Effector memory CD4-positive, alpha-beta T cell (primary cell): ENCODE results near the gene RIN3.

Source experiments
- DNase-seq, 3 donors: peaks; one replicate each; pipeline ENCODE4 v3.0.0-alpha.2; 2020
- H3K27ac ChIP-seq: 2 replicates; pipeline ENCODE4 v1.7.0; 2013; ENCODE audit warnings: mild to moderate bottlenecking, low read length, moderate library complexity; ENCODE audit not compliant: insufficient read depth, poor library complexity, severe bottlenecking
- H3K27me3 ChIP-seq: replicated peaks from 2 replicates; pipeline ENCODE4 v1.7.0; 2013; ENCODE audit warnings: mild to moderate bottlenecking, low read length; ENCODE audit not compliant: insufficient read depth, control insufficient read depth, poor library complexity, severe bottlenecking
- H3K36me3 ChIP-seq: 2 replicates; pipeline ENCODE4 v1.7.0; 2013; ENCODE audit warnings: mild to moderate bottlenecking, low read length, moderate library complexity; ENCODE audit not compliant: control insufficient read depth, insufficient read depth
- H3K4me1 ChIP-seq: 2 replicates; pipeline ENCODE4 v1.7.0; 2013; ENCODE audit warnings: low read length, mild to moderate bottlenecking; ENCODE audit not compliant: control insufficient read depth, insufficient read depth, poor library complexity, severe bottlenecking
- H3K4me3 ChIP-seq: 2 replicates; pipeline ENCODE4 v1.7.0; 2013; ENCODE audit warnings: low read length, low read depth, mild to moderate bottlenecking; ENCODE audit not compliant: insufficient read depth, poor library complexity, severe bottlenecking
- H3K9me3 ChIP-seq: 2 replicates; pipeline ENCODE4 v1.7.0; 2013; ENCODE audit warnings: mild to moderate bottlenecking, low read length, moderate library complexity; ENCODE audit not compliant: control insufficient read depth

RIN3 gene

GRCh38 chr14:92516966-92517506 lies 3.5 kb downstream of the RIN3 start:
- no peak for DNase-seq
- no peaks in the 10 kb centered on the region for H3K27me3 ChIP-seq
- no peak overlapping the region for H3K27ac ChIP-seq
- no peaks in the 10 kb centered on the region for H3K9me3 ChIP-seq
- H3K36me3 ChIP-seq = no peaks in the 10 kb centered on the region
- H3K4me1 ChIP-seq = peaks cover 7% of the 10 kb centered on the region
- no peak overlapping the region for H3K4me3 ChIP-seq

- H3K36me3 ChIP-seq = no peaks in the 10 kb centered on the region
- peaks cover 6% of the 10 kb centered on the region for H3K4me1 ChIP-seq
- no peak for DNase-seq
- no peaks in the 10 kb centered on the region for H3K9me3 ChIP-seq
- no peak overlapping the region for H3K4me3 ChIP-seq
- no peaks in the 10 kb centered on the region for H3K27me3 ChIP-seq
- H3K27ac ChIP-seq = no peak overlapping the region
These were observed 4.2 kb downstream of the RIN3 start for GRCh38 chr14:92517761-92518160.

GRCh38 chr14:92519246-92520101 lies 5.9 kb downstream of the RIN3 start:
- Histone ChIP-seq H3K36me3 (no peaks in the 10 kb centered on the region), H3K9me3 (no peaks in the 10 kb centered on the region), H3K4me1 (no peaks in the 10 kb centered on the region), H3K27ac (no peak overlapping the region), H3K27me3 (no peaks in the 10 kb centered on the region), H3K4me3 (no peak overlapping the region)
- DNase-seq = no peak

GRCh38 chr14:92520102-92521057 lies 6.8 kb downstream of the RIN3 start:
- Histone ChIP-seq H3K27me3 (no peaks in the 10 kb centered on the region), H3K4me1 (no peaks in the 10 kb centered on the region), H3K36me3 (no peaks in the 10 kb centered on the region), H3K9me3 (no peaks in the 10 kb centered on the region), H3K4me3 (no peak overlapping the region), H3K27ac (no peak overlapping the region)
- DNase-seq = no peak

- Histone ChIP-seq H3K27me3 (no peaks in the 10 kb centered on the region), H3K36me3 (no peaks in the 10 kb centered on the region), H3K4me1 (no peaks in the 10 kb centered on the region), H3K27ac (no peak overlapping the region), H3K9me3 (no peaks in the 10 kb centered on the region), H3K4me3 (no peak overlapping the region)
- no peak for DNase-seq
These were observed 7.5 kb downstream of the RIN3 start for GRCh38 chr14:92521058-92521415.

GRCh38 chr14:92523752-92524151 lies 10.2 kb downstream of the RIN3 start:
- no peak overlapping the region for H3K27ac ChIP-seq
- H3K36me3 ChIP-seq = no peaks in the 10 kb centered on the region
- H3K27me3 ChIP-seq = no peaks in the 10 kb centered on the region
- H3K4me3 ChIP-seq = no peak overlapping the region
- H3K9me3 ChIP-seq = no peaks in the 10 kb centered on the region
- H3K4me1 ChIP-seq = no peaks in the 10 kb centered on the region
- DNase-seq = no peak

GRCh38 chr14:92524602-92525185 lies 11.1 kb downstream of the RIN3 start:
- H3K4me3 ChIP-seq = no peak overlapping the region
- H3K27me3 ChIP-seq = no peaks in the 10 kb centered on the region
- no peaks in the 10 kb centered on the region for H3K36me3 ChIP-seq
- DNase-seq = no peak
- H3K27ac ChIP-seq = no peak overlapping the region
- no peaks in the 10 kb centered on the region for H3K9me3 ChIP-seq
- H3K4me1 ChIP-seq = no peaks in the 10 kb centered on the region

- no peak for DNase-seq
- Histone ChIP-seq H3K4me3 (no peak overlapping the region), H3K4me1 (no peaks in the 10 kb centered on the region), H3K27me3 (no peaks in the 10 kb centered on the region), H3K27ac (no peak overlapping the region), H3K9me3 (no peaks in the 10 kb centered on the region), H3K36me3 (no peaks in the 10 kb centered on the region)
These were observed 11.9 kb downstream of the RIN3 start for GRCh38 chr14:92525322-92526095.

GRCh38 chr14:92527721-92528120 lies 14.1 kb downstream of the RIN3 start:
- Histone ChIP-seq H3K4me3 (no peak overlapping the region), H3K9me3 (no peaks in the 10 kb centered on the region), H3K36me3 (no peaks in the 10 kb centered on the region), H3K27ac (no peak overlapping the region), H3K27me3 (no peaks in the 10 kb centered on the region), H3K4me1 (no peaks in the 10 kb centered on the region)
- no peak for DNase-seq
